ENCODE data around the gene WWC2.

The WWC2 gene

DNA sequence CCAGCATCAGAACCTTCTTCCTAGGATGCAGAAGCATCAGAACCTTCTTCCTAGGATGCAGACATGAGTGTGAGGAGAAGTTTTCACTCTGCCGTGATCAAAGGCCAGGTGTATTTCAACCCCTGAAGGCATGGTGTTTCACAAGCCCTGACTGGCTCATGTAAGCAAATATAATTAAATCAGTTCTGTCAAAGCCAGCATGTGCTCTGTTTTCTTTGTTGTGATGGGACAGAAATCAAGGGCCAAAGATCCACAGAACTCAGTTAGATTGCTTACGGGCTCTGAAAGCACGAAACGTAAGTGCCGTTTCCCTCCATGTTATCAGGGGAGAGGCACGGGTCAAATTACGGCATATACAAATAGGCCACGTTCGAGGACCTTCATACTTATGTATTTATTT is 255.2 kb downstream of the WWC2 start:
- no peak for DNase-seq (ENCODE audit: low read depth)

- DNase-seq (ENCODE audit: low read depth) = no peak
Observed at GRCh38 chr4:183355405-183355804, 256.3 kb downstream of the WWC2 start.

- DNase-seq (ENCODE audit: low read depth) = no peak
Observed at GRCh38 chr4:183356173-183356830, 257.2 kb downstream of the WWC2 start.

- no peak for DNase-seq (ENCODE audit: low read depth)
Observed at GRCh38 chr4:183356931-183357675, 258.0 kb downstream of the WWC2 start.

DNA sequence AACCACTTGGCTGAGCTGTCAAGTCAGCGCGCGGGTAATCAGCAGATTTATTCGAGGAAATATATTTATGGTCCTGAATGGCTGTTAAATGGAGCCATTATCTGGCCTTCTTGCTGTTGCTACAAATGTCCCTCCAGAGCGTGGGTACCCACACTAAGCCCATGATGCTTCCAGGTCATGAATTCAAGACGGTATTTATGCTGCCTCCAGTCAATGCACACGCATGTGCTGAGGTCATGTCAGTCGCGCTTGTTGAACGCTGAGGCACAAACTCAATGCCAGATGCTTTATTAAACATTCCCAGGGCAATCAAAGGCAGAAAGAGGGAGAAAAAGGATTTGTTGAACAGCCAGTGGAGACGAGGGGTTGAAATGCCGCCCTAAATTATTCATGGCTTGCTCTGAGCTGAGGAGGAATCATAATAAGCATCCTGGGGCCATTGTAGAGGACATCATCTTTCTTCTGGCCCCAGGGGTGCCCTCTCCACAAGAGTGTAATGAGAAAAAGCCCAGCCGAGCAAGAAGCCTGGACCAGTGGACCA is 259.2 kb downstream of the WWC2 start:
- DNase-seq (ENCODE audit: low read depth) = no peak

- no peak for DNase-seq (ENCODE audit: low read depth)
Observed at GRCh38 chr4:183360161-183360919, 261.3 kb downstream of the WWC2 start.

DNA sequence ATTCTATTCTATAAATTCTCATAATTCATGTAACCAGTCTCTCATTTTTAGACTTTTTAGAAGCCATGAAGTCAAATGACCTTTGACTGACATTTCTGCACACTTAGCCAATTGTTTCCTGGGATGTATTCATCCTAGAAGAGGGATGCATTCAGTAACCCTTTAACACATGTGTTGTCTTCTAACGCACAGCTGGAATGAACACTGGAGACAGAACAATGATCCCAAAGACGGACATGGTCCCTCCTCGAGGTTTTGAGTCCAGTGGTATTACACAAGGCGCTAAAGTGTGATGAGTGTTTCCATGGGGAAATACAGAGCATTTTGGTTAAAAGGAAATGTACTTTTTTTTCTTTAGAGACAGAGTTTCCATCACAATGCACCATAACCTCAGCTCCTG is 263.0 kb downstream of the WWC2 start:
- no peak for DNase-seq (ENCODE audit: low read depth)

GRCh38 chr4:183362916-183363542 is 264.0 kb downstream of the WWC2 start:
- no peak for DNase-seq (ENCODE audit: low read depth)

- DNase-seq (ENCODE audit: low read depth) = no peak
Observed at GRCh38 chr4:183364025-183364424, 265.0 kb downstream of the WWC2 start.

DNA sequence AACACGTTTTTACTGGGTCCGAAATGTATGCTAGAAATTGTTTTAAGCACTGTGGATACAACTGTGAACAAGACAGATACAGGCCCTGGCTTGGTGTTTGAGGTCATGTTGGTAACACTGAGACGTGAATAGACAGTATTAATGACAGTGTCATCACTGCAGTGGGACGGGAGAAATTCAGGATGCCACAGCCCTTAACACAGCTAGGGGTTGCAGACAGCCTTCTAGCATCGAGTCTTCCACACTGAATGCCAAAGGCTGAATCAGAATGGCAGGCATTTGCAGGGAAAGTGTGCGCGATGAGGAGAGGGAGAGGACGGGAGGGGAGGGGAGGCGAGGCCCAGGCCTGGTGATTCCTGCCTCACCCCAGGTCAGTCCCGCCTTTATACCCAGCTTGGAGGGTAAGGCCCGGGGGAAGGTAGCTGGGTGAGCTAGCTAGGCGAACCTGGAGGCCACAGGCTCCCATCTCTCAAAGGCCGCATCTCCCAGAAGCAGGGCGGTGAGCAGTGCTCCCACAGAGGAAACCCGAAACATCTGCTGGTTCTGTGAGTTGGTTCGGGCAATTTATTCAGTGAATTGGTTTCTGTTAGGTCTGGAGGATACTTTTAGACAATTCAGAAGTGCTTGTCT is 267.3 kb downstream of the WWC2 start:
- no peak for DNase-seq (ENCODE audit: low read depth)

DNA sequence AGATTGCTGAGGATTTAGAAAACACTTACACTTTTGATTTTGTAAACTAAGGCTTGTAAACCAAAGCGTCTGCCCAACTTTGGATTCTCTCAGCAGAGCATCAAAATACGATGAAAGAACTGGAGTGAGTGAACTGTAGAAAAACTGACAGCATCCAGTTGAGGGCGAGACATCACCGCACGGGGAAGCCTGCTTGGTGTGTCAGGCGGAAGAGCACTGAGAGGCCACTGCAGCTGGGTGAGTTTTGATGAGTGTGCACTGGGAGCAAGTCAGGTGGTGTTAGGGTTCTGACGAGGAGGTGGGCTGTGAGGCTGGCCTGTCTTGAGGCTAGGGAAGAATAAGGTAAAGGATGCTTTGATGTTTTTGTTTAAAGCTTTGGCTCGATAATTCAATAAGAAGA is 270.0 kb downstream of the WWC2 start:
- no peak for DNase-seq (ENCODE audit: low read depth)

All from activated T-cell treated with anti-CD3 and anti-CD28 coated beads for 24 hours (primary cell).